Esophagus (tissue), 2 donors: ENCODE data around the gene PSMB2. TPM values are rescaled to one million over a fixed set of nuclear protein-coding genes. Genes with fewer than 3 reads are reported as not detected.

Source experiments
- H3K27ac ChIP-seq, 2 donors: one replicate each; pipeline ENCODE4 v1.5.1; 2013; ENCODE audit warnings: low read depth in 2 of 2, mild to moderate bottlenecking in 2 of 2, inconsistent platforms in 1 of 2, low read length in 1 of 2, moderate library complexity in 1 of 2
- H3K27me3 ChIP-seq, 2 donors: one replicate each; pipeline ENCODE4 v1.6.1; 2013; ENCODE audit warnings: low read length in 2 of 2, control low read depth in 1 of 2, mild to moderate bottlenecking in 1 of 2; ENCODE audit not compliant: insufficient read depth in 2 of 2, control insufficient read depth in 1 of 2
- H3K36me3 ChIP-seq, 2 donors: one replicate each; pipeline ENCODE4 v1.6.1; 2013; ENCODE audit warnings: low read length in 1 of 2; ENCODE audit not compliant: control insufficient read depth in 2 of 2, insufficient read depth in 2 of 2
- H3K4me1 ChIP-seq, 2 donors: one replicate each; pipeline ENCODE4 v1.6.1; 2013; ENCODE audit warnings: low read length in 1 of 2; ENCODE audit not compliant: control insufficient read depth in 2 of 2, insufficient read depth in 2 of 2
- H3K4me3 ChIP-seq, 2 donors: one replicate each; pipeline ENCODE4 v1.5.1; 2013; ENCODE audit warnings: low read length in 2 of 2, mild to moderate bottlenecking in 2 of 2, low read depth in 1 of 2, moderate library complexity in 1 of 2
- H3K9me3 ChIP-seq, 2 donors: one replicate each; pipeline ENCODE4 v1.6.1; 2013; ENCODE audit warnings: mild to moderate bottlenecking in 2 of 2, low read depth in 1 of 2, low read length in 1 of 2, moderate library complexity in 1 of 2; ENCODE audit not compliant: control insufficient read depth in 2 of 2, insufficient read depth in 1 of 2
- WGBS, 2 donors: extraction: QIAGEN DNeasy Blood & Tissue Kit; methylation state at CpG; one replicate each; pipeline ENCODE4 v1.1.7; 2013; 5-methylcytosine and 5-hydroxymethylcytosine counted together
- polyA plus RNA-seq, 2 donors: library from polyadenylated mRNA; stranded (reverse); fragments of 200-250 nt; gene quantifications; one replicate each; pipeline ENCODE4 v1.2.3, GENCODE V29; 2013
- donor health status: healthy with polysubstance abuse.
- donor health status: Bipolar disorder and iron deficiency.

Gene PSMB2
- polyA plus RNA-seq, 2 donors = 29.7 to 42.5 TPM

DNA sequence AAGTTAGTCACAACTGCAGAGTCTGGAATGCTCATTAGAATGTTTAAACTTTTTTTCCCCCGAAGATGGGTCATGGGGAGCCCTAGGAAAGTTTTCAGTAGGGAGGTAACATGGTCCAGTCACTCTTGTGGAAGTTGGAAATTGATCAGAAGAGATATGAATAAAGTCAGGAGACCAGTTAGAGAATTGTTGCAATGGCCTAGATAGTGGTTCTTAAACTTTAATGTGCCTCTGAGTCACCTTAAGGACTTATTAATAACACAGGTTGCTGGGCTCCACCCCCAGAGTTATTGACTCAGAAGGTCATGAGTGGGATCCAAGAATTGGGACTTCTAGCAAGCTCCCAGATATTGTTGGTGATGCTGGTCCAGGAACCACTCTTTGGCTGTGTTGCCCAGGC lies 71.4 kb downstream of the PSMB2 start:
- no peak overlapping the region for H3K27ac ChIP-seq
- H3K27me3 ChIP-seq = no peaks in the 10 kb centered on the region
- no peak overlapping the region for H3K4me3 ChIP-seq
- H3K36me3 ChIP-seq = peaks cover 0 to 9% of the 10 kb centered on the region in 2 donors
- 76 to 81% methylated on average over 1 of the region's 1 CpG for WGBS, 2 donors
- no peaks in the 10 kb centered on the region for H3K9me3 ChIP-seq
- peaks cover 5 to 19% of the 10 kb centered on the region in 2 donors for H3K4me1 ChIP-seq

DNA sequence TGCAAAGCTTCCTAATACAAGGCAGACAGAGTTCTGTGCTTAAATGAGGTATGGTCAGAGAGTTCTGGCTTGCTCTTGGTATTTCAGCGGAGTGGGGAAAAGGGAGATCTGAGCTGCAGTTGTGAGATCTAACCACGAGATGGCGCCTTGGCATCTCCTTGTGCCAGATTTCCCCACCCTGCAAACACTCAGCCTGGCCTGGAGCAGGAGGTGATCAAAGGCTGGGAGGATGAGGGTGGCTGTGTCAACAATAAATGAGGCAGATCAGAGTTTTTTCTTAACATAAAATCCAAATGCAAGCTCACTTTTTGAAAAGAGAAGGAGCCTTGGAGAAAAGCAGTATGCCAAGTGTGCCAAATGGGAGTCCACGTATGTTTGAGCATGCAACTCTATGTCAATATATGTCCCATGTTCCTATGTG lies 72.3 kb downstream of the PSMB2 start:
- Histone ChIP-seq H3K9me3 (no peaks in the 10 kb centered on the region), H3K27ac (no peak overlapping the region), H3K36me3 (peaks cover 0 to 13% of the 10 kb centered on the region in 2 donors), H3K27me3 (no peaks in the 10 kb centered on the region), H3K4me3 (no peak overlapping the region), H3K4me1 (peaks cover 0 to 13% of the 10 kb centered on the region in 2 donors)
- 15% methylated on average over 4 of the region's 4 CpGs for WGBS, 2 donors

DNA sequence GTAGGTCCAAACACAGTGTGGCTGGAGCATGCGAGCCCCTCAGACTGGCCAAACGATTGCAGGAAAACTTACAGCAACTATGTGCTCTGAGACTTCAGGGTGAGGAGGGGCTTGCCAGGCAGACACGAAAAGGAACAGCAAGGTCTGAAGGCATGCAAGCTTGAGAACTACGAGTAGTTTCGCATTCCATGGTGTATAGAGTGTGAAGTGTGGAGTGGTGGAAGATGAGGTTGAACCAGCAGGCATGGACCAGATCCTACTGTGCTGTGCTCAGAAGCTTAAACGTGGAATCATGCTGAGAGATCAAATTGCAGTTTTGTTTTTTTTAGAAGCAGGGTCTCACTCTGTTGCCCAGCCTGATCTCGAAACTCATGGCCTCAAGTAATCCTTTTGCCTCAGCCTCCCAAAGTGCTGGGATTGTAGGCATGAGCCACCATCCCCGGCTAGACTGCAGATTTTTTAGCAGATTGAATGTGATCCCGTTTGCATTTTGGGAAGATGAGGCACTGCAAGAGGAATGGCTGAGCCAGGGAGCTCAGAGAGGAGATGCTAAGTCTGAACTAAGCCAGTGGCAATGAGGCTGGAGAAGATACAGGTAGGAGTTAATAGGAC lies 73.3 kb downstream of the PSMB2 start:
- 78 to 81% methylated on average over 9 of the region's 9 CpGs for WGBS, 2 donors
- Histone ChIP-seq H3K36me3 (peaks cover 0 to 13% of the 10 kb centered on the region in 2 donors), H3K27ac (no peak overlapping the region), H3K27me3 (no peaks in the 10 kb centered on the region), H3K4me1 (peaks cover 0 to 9% of the 10 kb centered on the region in 2 donors), H3K9me3 (no peaks in the 10 kb centered on the region), H3K4me3 (no peak overlapping the region)

DNA sequence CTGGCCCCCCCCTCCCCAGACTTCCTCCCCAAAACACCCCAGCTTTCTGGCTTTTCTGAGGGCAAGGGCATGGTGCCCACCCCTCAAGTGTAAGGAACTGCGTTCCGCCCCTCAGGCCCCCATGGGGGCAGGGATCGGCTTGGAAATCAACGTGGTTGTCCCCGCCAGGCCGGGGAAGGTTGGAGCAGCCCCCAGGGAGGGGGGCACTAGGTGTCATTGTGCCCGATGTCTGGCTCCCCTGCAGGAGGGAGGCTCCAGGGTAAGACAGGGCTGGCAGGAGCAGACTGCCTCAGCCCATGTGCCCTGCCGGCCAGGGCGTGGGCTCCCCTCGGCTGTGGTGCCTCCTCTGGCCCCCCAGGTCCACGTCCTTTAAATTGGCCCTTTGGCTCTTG lies 75.6 kb downstream of the PSMB2 start:
- no peaks in the 10 kb centered on the region for H3K27me3 ChIP-seq
- H3K36me3 ChIP-seq = peaks cover 0 to 16% of the 10 kb centered on the region in 2 donors
- H3K27ac ChIP-seq = no peak overlapping the region
- H3K9me3 ChIP-seq = no peaks in the 10 kb centered on the region
- 92 to 95% methylated on average over 10 to 11 of the region's 11 CpGs for WGBS, 2 donors
- no peak overlapping the region for H3K4me3 ChIP-seq
- peaks cover 6 to 11% of the 10 kb centered on the region in 2 donors for H3K4me1 ChIP-seq

DNA sequence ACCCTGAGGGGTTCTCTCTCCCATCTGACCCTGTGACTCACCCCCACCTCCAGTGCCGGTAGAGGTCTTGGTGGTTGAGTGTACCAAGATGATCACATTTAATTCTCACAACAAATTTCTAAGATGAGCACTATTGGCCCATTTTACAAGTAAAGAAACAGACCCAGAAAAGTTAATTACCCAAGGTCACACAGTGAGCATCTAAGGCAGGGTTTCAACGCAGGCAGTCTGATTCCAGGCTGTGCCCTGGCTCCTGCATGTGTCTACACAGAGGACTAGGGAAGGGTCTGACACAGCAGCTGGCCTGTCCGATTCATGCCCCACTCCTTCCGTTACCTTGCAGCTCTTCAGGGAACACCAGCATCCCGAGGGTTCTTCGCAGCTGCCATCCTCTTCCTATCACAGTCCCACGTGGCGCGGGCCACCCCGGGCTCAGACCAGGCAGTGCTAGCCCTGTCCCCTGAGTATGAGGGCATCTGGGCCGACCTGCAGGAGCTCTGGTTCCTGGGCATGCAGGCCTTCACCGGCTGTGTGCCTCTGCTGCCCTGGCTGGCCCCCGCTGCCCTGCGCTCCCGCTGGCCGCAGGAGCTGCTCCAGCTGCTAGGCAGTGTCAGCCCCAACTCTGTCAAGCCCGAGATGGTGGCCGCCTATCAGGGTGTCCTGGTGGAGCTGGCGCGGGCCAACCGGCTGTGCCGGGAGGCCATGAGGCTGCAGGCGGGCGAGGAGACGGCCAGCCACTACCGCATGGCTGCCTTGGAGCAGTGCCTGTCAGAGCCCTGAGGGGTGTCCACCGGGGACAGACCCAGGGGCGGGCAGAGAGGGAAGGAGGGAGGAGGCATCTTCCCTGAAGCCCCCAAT lies 76.2 kb downstream of the PSMB2 start:
- Histone ChIP-seq H3K4me3 (no peak overlapping the region), H3K36me3 (peaks cover 0 to 16% of the 10 kb centered on the region in 2 donors), H3K9me3 (no peaks in the 10 kb centered on the region), H3K4me1 (peaks cover 12 to 15% of the 10 kb centered on the region in 2 donors), H3K27ac (no peak overlapping the region), H3K27me3 (no peaks in the 10 kb centered on the region)
- 89 to 91% methylated on average over 26 to 28 of the region's 28 CpGs for WGBS, 2 donors

DNA sequence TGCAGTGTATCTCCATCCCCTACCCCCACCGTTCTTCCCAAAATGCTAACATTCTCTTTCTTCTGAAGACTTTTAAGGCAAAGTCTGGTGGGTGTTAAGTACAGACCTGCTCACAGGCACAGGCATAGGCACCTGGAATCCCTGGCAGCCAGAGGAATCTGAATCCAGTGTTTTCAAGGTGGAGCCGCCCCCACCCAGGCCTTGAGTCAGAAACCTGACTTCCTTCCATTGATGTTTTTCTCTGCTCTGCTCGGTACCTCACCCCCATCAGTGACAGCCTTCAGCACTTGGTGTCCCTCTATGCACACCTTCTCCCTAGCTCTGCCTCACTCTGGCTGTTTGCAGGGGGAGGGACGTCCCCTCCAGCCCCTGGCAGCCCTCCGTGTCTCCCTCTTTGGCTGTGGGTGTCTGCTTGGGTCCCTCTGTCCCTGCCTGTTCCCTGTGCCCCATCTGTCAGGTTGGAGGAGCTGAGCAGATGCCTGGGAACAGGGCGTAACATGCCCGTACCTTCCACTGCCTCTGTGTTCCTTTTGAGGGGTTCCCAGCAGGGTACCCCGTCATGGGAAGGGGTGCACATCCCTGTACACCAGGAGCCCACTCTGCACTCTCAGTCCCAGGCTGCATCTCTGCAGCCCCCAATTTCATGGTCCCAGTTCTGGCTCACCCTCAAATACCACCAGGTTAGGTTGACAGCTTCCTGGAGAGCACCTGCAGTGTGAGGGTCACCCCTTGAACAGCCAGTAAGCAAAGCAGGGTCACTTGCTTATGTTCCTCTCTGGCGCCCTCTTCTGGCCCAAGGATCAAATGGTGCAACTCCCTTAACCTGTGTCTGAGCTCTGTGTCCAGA lies 77.1 kb downstream of the PSMB2 start:
- WGBS, 2 donors = 67 to 68% methylated on average over 9 of the region's 9 CpGs
- Histone ChIP-seq H3K27me3 (no peaks in the 10 kb centered on the region), H3K4me3 (no peak overlapping the region), H3K36me3 (peaks cover 0 to 16% of the 10 kb centered on the region in 2 donors), H3K27ac (no peak overlapping the region), H3K4me1 (peaks cover 12 to 15% of the 10 kb centered on the region in 2 donors), H3K9me3 (no peaks in the 10 kb centered on the region)

DNA sequence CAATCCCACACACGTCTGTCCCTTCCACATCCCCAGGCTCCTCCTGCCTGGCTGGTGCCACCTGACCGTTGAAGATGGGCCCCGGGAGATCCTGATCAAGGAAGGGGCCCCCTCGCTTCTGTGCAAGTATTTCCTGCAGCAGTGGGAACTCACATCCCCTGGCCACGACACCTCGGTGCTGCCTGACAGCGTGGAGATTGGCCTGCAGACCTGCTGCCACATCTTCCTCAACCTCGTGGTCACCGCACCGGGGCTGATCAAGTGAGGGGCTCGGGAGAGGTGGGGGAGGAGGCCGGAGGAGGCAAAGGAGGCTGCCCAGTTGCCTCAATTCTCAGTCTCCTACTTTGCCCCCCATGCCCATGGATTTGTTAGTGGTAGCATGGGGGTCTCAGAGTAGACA lies 78.2 kb downstream of the PSMB2 start:
- no peak overlapping the region for H3K27ac ChIP-seq
- WGBS, 2 donors = 74 to 84% methylated on average over 12 of the region's 12 CpGs
- no peaks in the 10 kb centered on the region for H3K27me3 ChIP-seq
- H3K4me3 ChIP-seq = no peak overlapping the region
- H3K9me3 ChIP-seq = no peaks in the 10 kb centered on the region
- H3K4me1 ChIP-seq = peaks cover 12 to 17% of the 10 kb centered on the region in 2 donors
- peaks cover 0 to 16% of the 10 kb centered on the region in 2 donors for H3K36me3 ChIP-seq

DNA sequence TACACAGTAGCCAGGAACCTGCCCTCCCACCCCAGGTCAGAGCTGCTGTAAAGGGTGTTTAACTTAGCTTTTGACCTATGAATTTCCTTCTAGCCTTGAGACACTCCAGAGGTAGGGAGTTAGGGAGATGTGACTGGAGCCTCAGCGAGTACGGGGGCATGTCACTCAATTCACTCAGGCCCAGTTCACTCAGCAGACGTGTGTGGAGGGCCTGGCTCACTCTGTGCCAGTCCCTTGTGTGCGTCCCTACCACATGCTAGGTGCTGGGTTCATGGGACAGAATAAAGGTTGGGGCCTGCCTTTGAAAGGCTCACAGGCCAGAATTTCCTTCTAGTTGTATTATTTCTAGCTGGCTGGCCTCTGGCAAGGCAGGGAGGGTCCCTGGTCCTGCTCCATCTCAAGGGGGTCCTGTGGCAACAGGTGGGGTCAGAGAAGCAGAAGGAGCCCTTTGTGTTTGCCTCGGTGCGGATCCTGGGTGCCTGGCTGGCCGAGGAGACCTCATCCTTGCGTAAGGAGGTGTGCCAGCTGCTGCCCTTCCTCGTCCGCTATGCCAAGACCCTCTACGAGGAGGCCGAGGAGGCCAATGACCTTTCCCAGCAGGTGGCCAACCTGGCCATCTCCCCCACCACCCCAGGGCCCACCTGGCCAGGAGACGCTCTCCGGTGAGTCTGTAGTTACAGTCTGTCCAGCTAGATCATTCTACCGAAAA lies 79.2 kb downstream of the PSMB2 start:
- H3K27me3 ChIP-seq = no peaks in the 10 kb centered on the region
- H3K36me3 ChIP-seq = peaks cover 0 to 16% of the 10 kb centered on the region in 2 donors
- no peak overlapping the region for H3K4me3 ChIP-seq
- H3K27ac ChIP-seq = no peak overlapping the region
- 90 to 94% methylated on average over 15 of the region's 15 CpGs for WGBS, 2 donors
- no peaks in the 10 kb centered on the region for H3K9me3 ChIP-seq
- H3K4me1 ChIP-seq = peaks cover 12 to 17% of the 10 kb centered on the region in 2 donors
